GM12873 (cell line): ENCODE results near the gene TPRG1.

Experiments used
- CTCF ChIP-seq: IDR thresholded peaks from 2 replicates; pipeline ENCODE4 v1.5.1; 2012; ENCODE audit warnings: low read depth, mild to moderate bottlenecking, moderate library complexity, low read length, control low read depth; ENCODE audit not compliant: insufficient read depth; ENCODE audit errors: missing control alignments

The TPRG1 gene

GRCh38 chr3:189344996-189345395, 173.2 kb downstream of the TPRG1 start:
- TF ChIP-seq CTCF, result no peak

- no peak for TF ChIP-seq CTCF
Observed at GRCh38 chr3:189349772-189350171, 178.0 kb downstream of the TPRG1 start.

- TF ChIP-seq CTCF, result no peak
Observed at GRCh38 chr3:189353318-189353965, 181.7 kb downstream of the TPRG1 start.

- no peak for TF ChIP-seq CTCF
Observed at GRCh38 chr3:189353988-189354889, 182.5 kb downstream of the TPRG1 start.

GRCh38 chr3:189355115-189355480, 183.3 kb downstream of the TPRG1 start:
- no peak for TF ChIP-seq CTCF

GRCh38 chr3:189355481-189356201, 183.9 kb downstream of the TPRG1 start:
- TF ChIP-seq CTCF, result no peak

GRCh38 chr3:189360291-189360690, 188.5 kb downstream of the TPRG1 start:
- TF ChIP-seq CTCF, result no peak
